WTC11 (cell line): ENCODE data around the gene RTN4RL1. TPM values are rescaled to one million over a fixed set of nuclear protein-coding genes. Genes with fewer than 3 reads are reported as not detected.
A peak's percentile ranks its signal among the peaks of the same experiment; 100 is the strongest.

Experiments used
- ATAC-seq: fragments of 200-7000 bp; cut with Tn5 transposase; 2 replicates; pipeline ENCODE4 v1.10.0; 2021; ENCODE audit warnings: mild to moderate bottlenecking, moderate library complexity
- CTCF ChIA-PET: fragments of 300-600 bp; sonication (Branson Sonifier 250); formaldehyde crosslinking; loops from one replicate; lab custom pipeline; 2021; ENCODE audit warnings: antibody characterized with exemption; lab: Charles Lee
- POLR2A ChIA-PET: fragments of 350-600 bp; sonication (Branson Sonifier 250); formaldehyde crosslinking; loops from one replicate; lab custom pipeline; 2021; ENCODE audit warnings: antibody characterized with exemption; lab: Charles Lee
- DNase-seq: peaks from one replicate; pipeline ENCODE4 v3.0.0; 2021; ENCODE audit warnings: low spot score
- H3K27ac Mint-ChIP-seq: 2 replicates; pipeline ENCODE4 v1.8.0; 2021; ENCODE audit warnings: mixed read lengths
- H3K27me3 Mint-ChIP-seq: 2 replicates; pipeline ENCODE4 v1.8.0; 2021; ENCODE audit warnings: low read depth, mild to moderate bottlenecking, moderate library complexity, mixed read lengths
- H3K36me3 Mint-ChIP-seq: 2 replicates; pipeline ENCODE4 v1.8.0; 2021; ENCODE audit warnings: mixed read lengths
- H3K4me1 Mint-ChIP-seq: 2 replicates; pipeline ENCODE4 v1.8.0; 2022; ENCODE audit warnings: mixed read lengths
- H3K4me3 Mint-ChIP-seq: 2 replicates; pipeline ENCODE4 v1.8.0; 2021; ENCODE audit warnings: mild to moderate bottlenecking, moderate library complexity, mixed read lengths
- H3K9me3 Mint-ChIP-seq: 2 replicates; pipeline ENCODE4 v1.8.0; 2021; ENCODE audit warnings: mixed read lengths
- CREB1 ChIP-seq: sonication (generic); formaldehyde crosslinking; IDR thresholded peaks from 2 replicates; pipeline ENCODE4 v1.8.0; 2023; ENCODE audit warnings: mild to moderate bottlenecking, missing genetic modification reagents
- E2F4 ChIP-seq: sonication (generic); formaldehyde crosslinking; IDR thresholded peaks from 2 replicates; pipeline ENCODE4 v1.8.1; 2022; ENCODE audit warnings: low read depth, mild to moderate bottlenecking, moderate library complexity, missing genetic modification reagents, borderline replicate concordance
- ETV6 ChIP-seq: sonication (generic); formaldehyde crosslinking; IDR thresholded peaks from 2 replicates; pipeline ENCODE4 v1.8.1; 2022; ENCODE audit warnings: mild to moderate bottlenecking, missing genetic modification reagents
- FOXJ3 ChIP-seq: sonication (generic); formaldehyde crosslinking; IDR thresholded peaks from 2 replicates; pipeline ENCODE4 v1.9.0; 2021; ENCODE audit warnings: missing genetic modification reagents, mild to moderate bottlenecking, borderline replicate concordance
- GABPB1 ChIP-seq: sonication (generic); formaldehyde crosslinking; IDR thresholded peaks from 2 replicates; pipeline ENCODE4 v1.8.1; 2023; ENCODE audit warnings: mild to moderate bottlenecking, missing genetic modification reagents
- GRHL2 ChIP-seq: fragments of 250-450 bp; sonication (Bioruptor Pico); IDR thresholded peaks from 2 replicates; pipeline ENCODE4 v1.8.0; 2022; ENCODE audit warnings: mild to moderate bottlenecking, moderate library complexity; ENCODE audit not compliant: insufficient replicate concordance, severe bottlenecking
- MAX ChIP-seq: sonication (generic); formaldehyde crosslinking; IDR thresholded peaks from 2 replicates; pipeline ENCODE4 v1.8.0; 2022; ENCODE audit warnings: mild to moderate bottlenecking, missing genetic modification reagents
- PRRX2 ChIP-seq: fragments of 250-450 bp; sonication (Bioruptor Pico); IDR thresholded peaks from 2 replicates; pipeline ENCODE4 v1.8.0; 2021; ENCODE audit warnings: mild to moderate bottlenecking
- SMAD3 ChIP-seq: sonication (generic); formaldehyde crosslinking; IDR thresholded peaks from 2 replicates; pipeline ENCODE4 v1.8.0; 2022; ENCODE audit warnings: missing genetic modification reagents, mild to moderate bottlenecking, borderline replicate concordance
- SMAD4 ChIP-seq: sonication (generic); formaldehyde crosslinking; IDR thresholded peaks from 2 replicates; pipeline ENCODE4 v1.8.0; 2022; ENCODE audit warnings: mild to moderate bottlenecking, missing genetic modification reagents
- STAT6 ChIP-seq: sonication (generic); formaldehyde crosslinking; conservative IDR thresholded peaks from 2 replicates; pipeline ENCODE4 v1.8.1; 2023; ENCODE audit warnings: mild to moderate bottlenecking, low read depth, missing genetic modification reagents, moderate library complexity
- TP53 ChIP-seq: sonication (generic); formaldehyde crosslinking; IDR thresholded peaks from 2 replicates; pipeline ENCODE4 v1.8.1; 2023; ENCODE audit warnings: mild to moderate bottlenecking, missing genetic modification reagents
- ZNF121 ChIP-seq: sonication (generic); formaldehyde crosslinking; IDR thresholded peaks from 2 replicates; pipeline ENCODE4 v1.8.0; 2023; ENCODE audit warnings: missing genetic modification reagents
- ZNF396 ChIP-seq: fragments of 250-450 bp; sonication (Bioruptor Pico); IDR thresholded peaks from 2 replicates; pipeline ENCODE4 v1.8.0; 2021; ENCODE audit warnings: mild to moderate bottlenecking, moderate library complexity, borderline replicate concordance
- total RNA-seq: library from RNA; stranded (reverse); gene quantifications from 3 replicates; pipeline ENCODE4 v1.2.3, GENCODE V29; 2021
- TF ChIP-seq, protein P1 (sequence below): sonication (generic); formaldehyde crosslinking; IDR thresholded peaks from 2 replicates; pipeline ENCODE4 v1.8.0; 2022; ENCODE audit warnings: mild to moderate bottlenecking, missing genetic modification reagents
- TF ChIP-seq, protein P2 (sequence below): sonication (generic); formaldehyde crosslinking; IDR thresholded peaks from 2 replicates; pipeline ENCODE4 v1.8.1; 2022; ENCODE audit warnings: mild to moderate bottlenecking, missing genetic modification reagents, moderate library complexity, borderline replicate concordance
- TF ChIP-seq, protein P3 (sequence below): sonication (generic); formaldehyde crosslinking; IDR thresholded peaks from 2 replicates; pipeline ENCODE4 v1.8.0; 2023; ENCODE audit warnings: mild to moderate bottlenecking, missing genetic modification reagents
- TF ChIP-seq, protein P4 (sequence below): sonication (generic); formaldehyde crosslinking; IDR thresholded peaks from 2 replicates; pipeline ENCODE4 v1.8.0; 2022; ENCODE audit warnings: mild to moderate bottlenecking, missing genetic modification reagents

Gene RTN4RL1
- total RNA-seq, 1 experiment from 2014 or later: 0.72 TPM

GRCh38 chr17:2049333-2050299 lies 24.5 kb upstream of the RTN4RL1 start (continued):
- TF ChIP-seq, protein P1, sequence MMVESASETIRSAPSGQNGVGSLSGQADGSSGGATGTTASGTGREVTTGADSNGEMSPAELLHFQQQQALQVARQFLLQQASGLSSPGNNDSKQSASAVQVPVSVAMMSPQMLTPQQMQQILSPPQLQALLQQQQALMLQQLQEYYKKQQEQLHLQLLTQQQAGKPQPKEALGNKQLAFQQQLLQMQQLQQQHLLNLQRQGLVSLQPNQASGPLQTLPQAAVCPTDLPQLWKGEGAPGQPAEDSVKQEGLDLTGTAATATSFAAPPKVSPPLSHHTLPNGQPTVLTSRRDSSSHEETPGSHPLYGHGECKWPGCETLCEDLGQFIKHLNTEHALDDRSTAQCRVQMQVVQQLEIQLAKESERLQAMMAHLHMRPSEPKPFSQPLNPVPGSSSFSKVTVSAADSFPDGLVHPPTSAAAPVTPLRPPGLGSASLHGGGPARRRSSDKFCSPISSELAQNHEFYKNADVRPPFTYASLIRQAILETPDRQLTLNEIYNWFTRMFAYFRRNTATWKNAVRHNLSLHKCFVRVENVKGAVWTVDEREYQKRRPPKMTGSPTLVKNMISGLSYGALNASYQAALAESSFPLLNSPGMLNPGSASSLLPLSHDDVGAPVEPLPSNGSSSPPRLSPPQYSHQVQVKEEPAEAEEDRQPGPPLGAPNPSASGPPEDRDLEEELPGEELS (CRISPR knock-in tag): 0 out of 2 replicates have a peak, but pooled peaks have one; percentile 48
- TF ChIP-seq ETV6 (CRISPR knock-in tag) (peak; percentile 18; the same call in 1 of the 2 replicates), SMAD4 (CRISPR knock-in tag) (no peak), ZNF121 (CRISPR knock-in tag) (no peak), MAX (no peak), TP53 (CRISPR knock-in tag) (0 out of 2 replicates have a peak, but pooled peaks have one; percentile 69), E2F4 (CRISPR knock-in tag) (no peak), CREB1 (CRISPR knock-in tag) (no peak)

DNA sequence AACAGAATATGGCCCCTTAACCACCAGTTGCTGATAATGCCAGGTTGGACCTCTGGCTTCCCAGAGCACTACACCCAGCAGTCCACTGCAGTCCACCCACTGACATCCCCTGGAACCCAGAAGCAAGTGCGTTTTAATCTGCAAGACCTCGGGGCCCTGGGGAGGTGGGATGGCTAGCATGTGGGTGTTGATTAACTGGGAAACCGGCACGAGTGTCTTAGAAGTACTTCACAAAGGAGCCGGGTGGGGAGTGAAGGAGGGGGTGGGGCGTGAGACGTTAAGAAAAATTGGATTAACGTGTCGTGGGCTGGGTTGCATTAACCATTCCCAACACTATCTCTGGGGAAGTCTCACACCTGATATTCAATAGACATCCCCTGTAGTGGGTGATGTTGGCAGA lies 23.7 kb upstream of the RTN4RL1 start:
- no peak overlapping the region for H3K27ac Mint-ChIP-seq
- TF ChIP-seq SMAD3 (CRISPR knock-in tag) (no peak), SMAD4 (CRISPR knock-in tag) (no peak), FOXJ3 (CRISPR knock-in tag) (no peak), PRRX2 (CRISPR knock-in tag) (no peak), GABPB1 (CRISPR knock-in tag) (no peak), STAT6 (CRISPR knock-in tag) (no peak), ZNF396 (CRISPR knock-in tag) (no peak), GRHL2 (no peak)
- TF ChIP-seq, protein P2, sequence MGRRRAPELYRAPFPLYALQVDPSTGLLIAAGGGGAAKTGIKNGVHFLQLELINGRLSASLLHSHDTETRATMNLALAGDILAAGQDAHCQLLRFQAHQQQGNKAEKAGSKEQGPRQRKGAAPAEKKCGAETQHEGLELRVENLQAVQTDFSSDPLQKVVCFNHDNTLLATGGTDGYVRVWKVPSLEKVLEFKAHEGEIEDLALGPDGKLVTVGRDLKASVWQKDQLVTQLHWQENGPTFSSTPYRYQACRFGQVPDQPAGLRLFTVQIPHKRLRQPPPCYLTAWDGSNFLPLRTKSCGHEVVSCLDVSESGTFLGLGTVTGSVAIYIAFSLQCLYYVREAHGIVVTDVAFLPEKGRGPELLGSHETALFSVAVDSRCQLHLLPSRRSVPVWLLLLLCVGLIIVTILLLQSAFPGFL: no peak
- TF ChIP-seq, protein P3, sequence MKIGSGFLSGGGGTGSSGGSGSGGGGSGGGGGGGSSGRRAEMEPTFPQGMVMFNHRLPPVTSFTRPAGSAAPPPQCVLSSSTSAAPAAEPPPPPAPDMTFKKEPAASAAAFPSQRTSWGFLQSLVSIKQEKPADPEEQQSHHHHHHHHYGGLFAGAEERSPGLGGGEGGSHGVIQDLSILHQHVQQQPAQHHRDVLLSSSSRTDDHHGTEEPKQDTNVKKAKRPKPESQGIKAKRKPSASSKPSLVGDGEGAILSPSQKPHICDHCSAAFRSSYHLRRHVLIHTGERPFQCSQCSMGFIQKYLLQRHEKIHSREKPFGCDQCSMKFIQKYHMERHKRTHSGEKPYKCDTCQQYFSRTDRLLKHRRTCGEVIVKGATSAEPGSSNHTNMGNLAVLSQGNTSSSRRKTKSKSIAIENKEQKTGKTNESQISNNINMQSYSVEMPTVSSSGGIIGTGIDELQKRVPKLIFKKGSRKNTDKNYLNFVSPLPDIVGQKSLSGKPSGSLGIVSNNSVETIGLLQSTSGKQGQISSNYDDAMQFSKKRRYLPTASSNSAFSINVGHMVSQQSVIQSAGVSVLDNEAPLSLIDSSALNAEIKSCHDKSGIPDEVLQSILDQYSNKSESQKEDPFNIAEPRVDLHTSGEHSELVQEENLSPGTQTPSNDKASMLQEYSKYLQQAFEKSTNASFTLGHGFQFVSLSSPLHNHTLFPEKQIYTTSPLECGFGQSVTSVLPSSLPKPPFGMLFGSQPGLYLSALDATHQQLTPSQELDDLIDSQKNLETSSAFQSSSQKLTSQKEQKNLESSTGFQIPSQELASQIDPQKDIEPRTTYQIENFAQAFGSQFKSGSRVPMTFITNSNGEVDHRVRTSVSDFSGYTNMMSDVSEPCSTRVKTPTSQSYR (CRISPR knock-in tag): no peak
- TF ChIP-seq, protein P1 (CRISPR knock-in tag): no peak
- TF ChIP-seq, protein P4, sequence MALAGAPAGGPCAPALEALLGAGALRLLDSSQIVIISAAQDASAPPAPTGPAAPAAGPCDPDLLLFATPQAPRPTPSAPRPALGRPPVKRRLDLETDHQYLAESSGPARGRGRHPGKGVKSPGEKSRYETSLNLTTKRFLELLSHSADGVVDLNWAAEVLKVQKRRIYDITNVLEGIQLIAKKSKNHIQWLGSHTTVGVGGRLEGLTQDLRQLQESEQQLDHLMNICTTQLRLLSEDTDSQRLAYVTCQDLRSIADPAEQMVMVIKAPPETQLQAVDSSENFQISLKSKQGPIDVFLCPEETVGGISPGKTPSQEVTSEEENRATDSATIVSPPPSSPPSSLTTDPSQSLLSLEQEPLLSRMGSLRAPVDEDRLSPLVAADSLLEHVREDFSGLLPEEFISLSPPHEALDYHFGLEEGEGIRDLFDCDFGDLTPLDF: no peak
- H3K4me3 Mint-ChIP-seq: peak overlapping the region; percentile 50
- ATAC-seq (no peak), DNase-seq (no peak)
- H3K9me3 Mint-ChIP-seq: no peaks in the 10 kb centered on the region
- CTCF ChIA-PET: interaction anchor here (1.7 kb wide), 1 partner anchor 140 kb away, joined by 6 read pairs; no protein-coding TSS in a partner anchor
- no peaks in the 10 kb centered on the region for H3K36me3 Mint-ChIP-seq
- H3K27me3 Mint-ChIP-seq: peaks cover 64% of the 10 kb centered on the region
- POLR2A ChIA-PET: interaction anchor here (0.6 kb wide), 1 partner anchor 146 kb away, joined by 3 read pairs; no protein-coding TSS in a partner anchor
- no peaks in the 10 kb centered on the region for H3K4me1 Mint-ChIP-seq
